Endodermal cell (in vitro differentiated cells): Measurements from ENCODE around the gene METTL13. TPM values are rescaled to one million over a fixed set of nuclear protein-coding genes. Genes with fewer than 3 reads are reported as not detected.

Experiments
- DNase-seq: peaks from one replicate; pipeline ENCODE4 v3.0.0-alpha.2; 2017
- H3K27ac ChIP-seq: 2 replicates; pipeline ENCODE4 v1.5.1; 2013; ENCODE audit warnings: mild to moderate bottlenecking, low read depth, low read length, moderate library complexity
- H3K27me3 ChIP-seq: 2 replicates; pipeline ENCODE4 v1.6.1; 2013; ENCODE audit warnings: mild to moderate bottlenecking, low read length, moderate library complexity; ENCODE audit not compliant: insufficient read depth, control insufficient read depth, poor library complexity, severe bottlenecking
- H3K36me3 ChIP-seq: 2 replicates; pipeline ENCODE4 v1.7.0; 2013; ENCODE audit warnings: mild to moderate bottlenecking, low read length, moderate library complexity; ENCODE audit not compliant: control insufficient read depth, insufficient read depth
- H3K4me1 ChIP-seq: one replicate; pipeline ENCODE4 v1.7.0; 2013; ENCODE audit warnings: low read length; ENCODE audit not compliant: control insufficient read depth, insufficient read depth
- H3K4me3 ChIP-seq: 2 replicates; pipeline ENCODE4 v1.5.1; 2013; ENCODE audit warnings: mild to moderate bottlenecking, low read length, moderate library complexity
- H3K9ac ChIP-seq: 2 replicates; pipeline ENCODE4 v1.6.1; 2013; ENCODE audit warnings: mild to moderate bottlenecking, low read length, moderate library complexity; ENCODE audit not compliant: poor library complexity, severe bottlenecking; ENCODE audit errors: extremely low read depth
- H3K9me3 ChIP-seq: 2 replicates; pipeline ENCODE4 v1.6.1; 2013; ENCODE audit warnings: mild to moderate bottlenecking, low read length, moderate library complexity; ENCODE audit not compliant: control insufficient read depth
- H3K27ac Mint-ChIP-seq: 2 replicates; pipeline ENCODE4 v1.8.0; 2020; ENCODE audit warnings: mixed read lengths
- H3K27me3 Mint-ChIP-seq: 2 replicates; pipeline ENCODE4 v1.8.0; 2021; ENCODE audit warnings: mild to moderate bottlenecking, mixed read lengths; ENCODE audit not compliant: insufficient read depth
- H3K36me3 Mint-ChIP-seq: 2 replicates; pipeline ENCODE4 v1.8.0; 2020; ENCODE audit warnings: low read depth, mixed read lengths
- H3K4me1 Mint-ChIP-seq: 2 replicates; pipeline ENCODE4 v1.8.0; 2020; ENCODE audit warnings: mixed read lengths
- H3K4me3 Mint-ChIP-seq: 2 replicates; pipeline ENCODE4 v1.8.0; 2020; ENCODE audit warnings: mild to moderate bottlenecking, moderate library complexity, mixed read lengths
- H3K9me3 Mint-ChIP-seq: 2 replicates; pipeline ENCODE4 v1.8.0; 2020; ENCODE audit warnings: mild to moderate bottlenecking, mixed read lengths
- CTCF ChIP-seq: fragments of 200-600 bp; sonication (generic); conservative IDR thresholded peaks from 2 replicates; pipeline ENCODE4 v1.5.0; 2021; ENCODE audit warnings: antibody characterized with exemption, mild to moderate bottlenecking
- WGBS, 2 experiments: methylation state at CpG; one replicate each; pipeline versions ENCODE4 v1.1.5 to v1.1.7; 2013; ENCODE audit warnings: missing lambda C conversion rate in 2 of 2, mixed read lengths in 1 of 2; ENCODE audit not compliant: insufficient coverage in 1 of 2, insufficient read length in 1 of 2; 5-methylcytosine and 5-hydroxymethylcytosine counted together
- long read RNA-seq, 4 experiments: library from polyadenylated mRNA in 2 of 4; library from RNA in 1 of 4; library from capped mRNA in 1 of 4; stranded (forward) in 3 of 4; unstranded in 1 of 4; transcript quantifications; one replicate each; pipeline ENCODE4 v2.0.0, GENCODE V29; 2020 to 2021; ENCODE audit warnings: inconsistent platforms in 1 of 4
- polyA plus RNA-seq, 2 experiments: library from polyadenylated mRNA; stranded (reverse); fragments of 50-300 nt; gene quantifications; one replicate each; pipeline ENCODE4 v1.2.3, GENCODE V29; 2013
- total RNA-seq, 2 donors: library from RNA; stranded (reverse); fragmentation: NEBNext Ultra II Directional in 1 of 2; extraction: Animal tissue kit (Norgen Biotek cat#: 25700) in 1 of 2; gene quantifications; 2 replicates in 1 of 2; 3 replicates in 1 of 2; pipeline ENCODE4 v1.2.1, GENCODE V29; 2021

Gene METTL13
- 10 to 100 TPM; 32.1 to 38.5 TPM for total RNA-seq
- 22.0 TPM for polyA plus RNA-seq (2013, experiment 1 of 2)
- 16.5 TPM for polyA plus RNA-seq (2013, experiment 2 of 2)
- long read RNA-seq, experiment 1, partial matches to known transcripts: 12 of 20 reads
- long read RNA-seq, experiment 1, other reads (novel, unspliced or antisense): 5 of 20 reads
- long read RNA-seq, experiment 2, transcript METTL13-201 (8 exons, 3,327 nt): major isoform, 48 of 76 reads
- long read RNA-seq, experiment 2, transcript METTL13-202 (8 exons, 3,022 nt): minor isoform, 6 of 76 reads
- long read RNA-seq, experiment 2, partial matches to known transcripts: 5 of 76 reads
- long read RNA-seq, experiment 2, other reads (novel, unspliced or antisense): 16 of 76 reads
- long read RNA-seq, experiment 3, transcript METTL13-201 (8 exons, 3,327 nt): major isoform, 242 of 340 reads
- long read RNA-seq, experiment 3, transcript METTL13-202 (8 exons, 3,022 nt): minor isoform, 17 of 340 reads
- long read RNA-seq, experiment 3, partial matches to known transcripts: 18 of 340 reads
- long read RNA-seq, experiment 3, other reads (novel, unspliced or antisense): 63 of 340 reads
- long read RNA-seq, experiment 4, transcript METTL13-201 (8 exons, 3,327 nt): major isoform, 16 of 45 reads
- long read RNA-seq, experiment 4, partial matches to known transcripts: 10 of 45 reads
- long read RNA-seq, experiment 4, other reads (novel, unspliced or antisense): 17 of 45 reads

DNA sequence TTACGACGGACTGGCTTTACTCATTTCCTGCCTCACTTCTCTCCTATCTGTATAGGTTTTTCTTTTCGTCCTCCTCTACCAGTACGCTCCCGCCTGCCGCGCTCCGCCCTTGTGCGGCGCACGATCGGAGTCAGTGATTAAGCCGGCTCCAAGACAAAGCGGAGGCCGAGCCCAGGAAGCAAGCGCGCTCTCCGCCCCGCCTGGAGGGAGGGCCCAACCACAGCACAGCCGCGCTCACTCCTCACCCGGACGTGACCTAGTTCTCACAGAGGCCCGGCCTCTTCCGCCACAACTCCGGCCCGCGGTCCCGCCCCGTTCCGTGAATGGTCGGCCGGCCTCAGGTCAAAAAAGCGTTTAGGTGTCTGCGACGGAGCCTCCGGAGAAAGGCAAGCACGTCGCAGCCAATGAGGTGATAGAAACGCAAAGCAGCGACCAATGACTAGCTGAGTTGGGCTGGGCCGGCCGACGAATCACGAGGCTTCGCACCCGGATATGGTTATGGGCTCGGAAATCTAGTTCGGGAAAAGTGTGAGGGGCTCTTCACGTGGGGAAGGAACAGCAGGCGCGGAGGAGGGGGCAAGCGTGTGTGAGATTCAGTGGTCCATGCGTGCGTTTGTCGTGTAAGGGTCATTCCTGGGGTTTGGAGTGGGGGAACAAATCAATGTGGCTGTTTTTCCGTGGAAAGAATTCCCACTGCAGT is at the start of gene METTL13:
TSS of gene METTL13 (plus strand) at position 485 of the 700 bp plus-strand sequence. CDS start 308 bp downstream, outside the sequence.
- Mint-ChIP-seq H3K36me3 (peaks cover 23% of the 10 kb centered on the region), H3K4me1 (peaks cover 15% of the 10 kb centered on the region), H3K27ac (peak within 1 kb of the TSS; percentile 100), H3K27me3 (no peaks in the 10 kb centered on the region), H3K4me3 (peak within 1 kb of the TSS; percentile 98), H3K9me3 (no peaks in the 10 kb centered on the region)
- peaks cover 4% of the 10 kb centered on the region for H3K4me1 ChIP-seq
- 0% methylated on average over 21 to 57 of the region's 57 CpGs for WGBS, 2 experiments
- H3K9ac ChIP-seq: peak within 1 kb of the TSS; percentile 84
- peaks cover 22% of the 10 kb centered on the region for H3K36me3 ChIP-seq
- no peaks in the 10 kb centered on the region for H3K27me3 ChIP-seq
- peak within 1 kb of the TSS; percentile 94 for H3K4me3 ChIP-seq
- no peak for TF ChIP-seq CTCF
- peak within 1 kb of the TSS; percentile 83 for H3K27ac ChIP-seq
- no peaks in the 10 kb centered on the region for H3K9me3 ChIP-seq
- DNase-seq: peak; percentile 100

DNA sequence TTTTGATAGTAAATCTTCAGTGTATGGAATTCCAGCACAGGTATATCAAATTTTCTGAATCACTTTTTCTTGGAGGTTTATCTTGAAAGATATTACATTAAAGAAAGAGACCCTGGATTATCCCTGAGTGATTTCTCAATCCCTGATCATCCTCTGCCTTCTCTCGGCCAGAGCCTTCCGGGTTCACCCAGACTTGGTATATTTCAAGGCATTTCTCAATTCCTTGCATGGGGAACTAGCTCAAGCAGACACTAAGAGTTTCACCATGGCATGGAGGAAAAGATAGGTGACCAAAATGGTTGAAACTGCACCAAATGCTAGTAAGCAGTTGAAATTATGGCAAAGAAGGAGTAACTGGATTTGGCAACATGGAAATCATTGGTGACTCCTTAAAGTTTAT is 45.3 kb upstream of the METTL13 start:
- H3K27me3 Mint-ChIP-seq: no peaks in the 10 kb centered on the region
- H3K4me1 Mint-ChIP-seq: peaks cover 8% of the 10 kb centered on the region
- no peak overlapping the region for H3K27ac Mint-ChIP-seq
- peaks cover 18% of the 10 kb centered on the region for H3K36me3 Mint-ChIP-seq
- no peak overlapping the region for H3K9ac ChIP-seq
- H3K36me3 ChIP-seq: peaks cover 12% of the 10 kb centered on the region
- H3K4me3 ChIP-seq: no peak overlapping the region
- no peaks in the 10 kb centered on the region for H3K9me3 ChIP-seq
- no peaks in the 10 kb centered on the region for H3K27me3 ChIP-seq
- no peak for DNase-seq
- no peak for TF ChIP-seq CTCF
- 94% methylated on average over 2 of the region's 2 CpGs for WGBS, 2 experiments
- no peaks in the 10 kb centered on the region for H3K4me1 ChIP-seq
- no peak overlapping the region for H3K27ac ChIP-seq
- no peaks in the 10 kb centered on the region for H3K9me3 Mint-ChIP-seq
- no peak overlapping the region for H3K4me3 Mint-ChIP-seq

DNA sequence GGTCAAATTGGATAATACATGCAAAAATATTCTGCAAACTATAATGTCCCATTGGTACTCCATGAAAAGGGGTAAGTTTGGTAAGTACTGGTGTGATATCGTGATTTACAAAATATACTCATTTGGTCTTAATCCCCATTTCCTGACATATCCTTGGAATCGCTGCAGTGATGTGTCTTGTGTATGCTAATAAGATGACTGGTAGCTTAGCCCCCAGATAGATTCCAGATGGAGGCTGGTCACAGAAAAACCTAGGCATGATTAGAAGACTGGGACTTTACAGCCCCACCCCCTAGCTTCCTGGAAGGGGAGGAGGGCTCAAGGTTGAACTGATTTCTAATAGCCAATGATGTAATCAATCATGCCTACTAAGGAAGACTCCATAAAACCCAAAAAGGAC is 42.5 kb upstream of the METTL13 start:
- no peaks in the 10 kb centered on the region for H3K27me3 Mint-ChIP-seq
- H3K27ac ChIP-seq: no peak overlapping the region
- H3K27me3 ChIP-seq: no peaks in the 10 kb centered on the region
- no peak overlapping the region for H3K9ac ChIP-seq
- peaks cover 18% of the 10 kb centered on the region for H3K4me1 Mint-ChIP-seq
- H3K4me3 Mint-ChIP-seq: no peak overlapping the region
- H3K9me3 Mint-ChIP-seq: no peaks in the 10 kb centered on the region
- H3K9me3 ChIP-seq: no peaks in the 10 kb centered on the region
- H3K4me1 ChIP-seq: no peaks in the 10 kb centered on the region
- H3K4me3 ChIP-seq: no peak overlapping the region
- DNase-seq: no peak
- no peak for TF ChIP-seq CTCF
- 100% methylated on average over 1 of the region's 2 CpGs; no CpG with 5 or more reads in 1 of the 2 experiments for WGBS, 2 experiments
- H3K36me3 ChIP-seq: peaks cover 12% of the 10 kb centered on the region
- no peak overlapping the region for H3K27ac Mint-ChIP-seq
- H3K36me3 Mint-ChIP-seq: peaks cover 18% of the 10 kb centered on the region
